ENCODE results near the gene PDGFB. TPM values are rescaled to one million over a fixed set of nuclear protein-coding genes. Genes with fewer than 3 reads are reported as not detected.

Gene PDGFB
- total RNA-seq, 1 donor from 2014 or later = 29.8 TPM

GRCh38 chr22:39232806-39233709 lies 11.7 kb downstream of the PDGFB start:
- ATAC-seq (no peak), DNase-seq (no peak)
- Histone ChIP-seq H3K9me3 (no peaks in the 10 kb centered on the region), H3K4me3 (no peak overlapping the region), H3K36me3 (peaks cover 6% of the 10 kb centered on the region), H3K27me3 (no peaks in the 10 kb centered on the region), H3K27ac (no peak overlapping the region), H3K4me1 (peaks cover 44% of the 10 kb centered on the region)
- TF ChIP-seq CTCF (IDR thresholded peaks at IDR 0.05) = no peak
- intact Hi-C loops (cut with DNase I) = no loop called here

GRCh38 chr22:39232246-39232645 lies 12.5 kb downstream of the PDGFB start:
- no peak for DNase-seq
- Histone ChIP-seq H3K27ac (no peak overlapping the region), H3K27me3 (no peaks in the 10 kb centered on the region), H3K9me3 (no peaks in the 10 kb centered on the region), H3K36me3 (peaks cover 6% of the 10 kb centered on the region), H3K4me1 (peaks cover 36% of the 10 kb centered on the region), H3K4me3 (no peak overlapping the region)
- no peak for ATAC-seq
- no peak for TF ChIP-seq CTCF (IDR thresholded peaks at IDR 0.05)
- intact Hi-C loops (cut with DNase I) = no loop called here

GRCh38 chr22:39231197-39231950 lies 13.4 kb downstream of the PDGFB start:
- ATAC-seq (no peak), DNase-seq (no peak)
- TF ChIP-seq CTCF (IDR thresholded peaks at IDR 0.05) = no peak
- H3K4me3 ChIP-seq = no peak overlapping the region
- no peaks in the 10 kb centered on the region for H3K9me3 ChIP-seq
- H3K27ac ChIP-seq = no peak overlapping the region
- intact Hi-C loops (cut with DNase I) = no loop called here
- H3K36me3 ChIP-seq = peaks cover 6% of the 10 kb centered on the region
- peaks cover 27% of the 10 kb centered on the region for H3K4me1 ChIP-seq
- H3K27me3 ChIP-seq = no peaks in the 10 kb centered on the region

GRCh38 chr22:39230261-39231196 lies 14.3 kb downstream of the PDGFB start:
- H3K9me3 ChIP-seq = no peaks in the 10 kb centered on the region
- H3K4me3 ChIP-seq = no peak overlapping the region
- peaks cover 19% of the 10 kb centered on the region for H3K4me1 ChIP-seq
- no peaks in the 10 kb centered on the region for H3K27me3 ChIP-seq
- ATAC-seq = peak; percentile 16
- H3K27ac ChIP-seq = no peak overlapping the region
- H3K36me3 ChIP-seq = peaks cover 14% of the 10 kb centered on the region
- intact Hi-C loops (cut with DNase I) = no loop called here
- DNase-seq = no peak
- TF ChIP-seq CTCF (IDR thresholded peaks at IDR 0.05) = no peak

- intact Hi-C loops (cut with DNase I) = no loop called here
- Histone ChIP-seq H3K27me3 (no peaks in the 10 kb centered on the region), H3K9me3 (no peaks in the 10 kb centered on the region), H3K4me1 (peaks cover 11% of the 10 kb centered on the region), H3K36me3 (peaks cover 22% of the 10 kb centered on the region), H3K27ac (no peak overlapping the region), H3K4me3 (no peak overlapping the region)
- DNase-seq (no peak), ATAC-seq (no peak)
- TF ChIP-seq CTCF (IDR thresholded peaks at IDR 0.05) = no peak
These were observed 15.0 kb downstream of the PDGFB start for GRCh38 chr22:39229688-39230260.

Measured in upper lobe of right lung (tissue), 1 donor.